Kidney (tissue), 14 donors: ENCODE data around the gene SAMD8. TPM values are rescaled to one million over a fixed set of nuclear protein-coding genes. Genes with fewer than 3 reads are reported as not detected.

Source experiments
- DNase-seq, 5 donors: peaks; one replicate each; pipeline ENCODE4 v3.0.0-alpha.2; 2013 to 2020
- FAIRE-seq: peaks from 2 replicates; lab custom pipeline; 2012; peaks lifted over from hg19 to GRCh38; lab: Jason Lieb, UNC
- H3K27ac ChIP-seq, 2 donors: one replicate each; pipeline ENCODE4 v1.7.0; 2013; ENCODE audit warnings: low read depth in 2 of 2, low read length in 2 of 2, inconsistent platforms in 1 of 2
- H3K27me3 ChIP-seq: one replicate; pipeline ENCODE4 v1.7.1; 2013; ENCODE audit warnings: low read length, inconsistent platforms; ENCODE audit not compliant: control insufficient read depth, insufficient read depth
- H3K36me3 ChIP-seq, 3 donors: one replicate each; pipeline versions ENCODE4 v1.7.0 to v1.7.1; 2013; ENCODE audit warnings: low read length in 3 of 3, control low read depth in 1 of 3, inconsistent platforms in 1 of 3; ENCODE audit not compliant: insufficient read depth in 3 of 3, control insufficient read depth in 2 of 3
- H3K4me1 ChIP-seq, 3 donors: one replicate each; pipeline versions ENCODE4 v1.7.0 to v1.7.1; 2013; ENCODE audit warnings: low read length in 3 of 3, inconsistent platforms in 1 of 3, low read depth in 1 of 3; ENCODE audit not compliant: control insufficient read depth in 2 of 3, insufficient read depth in 2 of 3
- H3K4me3 ChIP-seq, 3 donors: one replicate each; pipeline versions ENCODE4 v1.7.0 to v1.8.1; 2013; ENCODE audit warnings: low read length in 3 of 3, control low read depth in 1 of 3, inconsistent platforms in 1 of 3
- H3K9ac ChIP-seq, 3 donors: one replicate each; pipeline versions ENCODE4 v1.7.0 to v1.7.1; 2013; ENCODE audit warnings: low read length in 3 of 3, control low read depth in 1 of 3, inconsistent platforms in 1 of 3
- H3K9me3 ChIP-seq, 3 donors: one replicate each; pipeline versions ENCODE4 v1.7.0 to v1.7.1; 2013; ENCODE audit warnings: low read length in 3 of 3, control low read depth in 1 of 3, inconsistent platforms in 1 of 3; ENCODE audit not compliant: control insufficient read depth in 2 of 3, insufficient read depth in 1 of 3
- CTCF ChIP-seq: IDR thresholded peaks from 3 replicates; pipeline ENCODE4 v1.5.1; 2012; ENCODE audit warnings: mild to moderate bottlenecking, moderate library complexity, borderline replicate concordance; ENCODE audit not compliant: insufficient read depth; ENCODE audit errors: extremely low read depth
- intact Hi-C: fragments of 100-400 bp; cut with DNase I; formaldehyde crosslinking; loops from one replicate; pipeline ENCODE4 v1.11.1; 2022
- polyA plus RNA-seq: library from polyadenylated mRNA; stranded (reverse); fragments of 350-450 nt; fragmentation: Illumina TruSeq; extraction: RNeasy Lipid Tissue Mini Kit (QIAGEN cat#74804); gene quantifications from one replicate; pipeline ENCODE4 v1.2.3, GENCODE V29; 2014; ENCODE audit warnings: low read depth, low replicate concordance; ENCODE audit not compliant: insufficient read depth
- total RNA-seq: library from RNA; stranded (reverse); fragmentation: NEBNext Ultra II Directional; extraction: Animal tissue kit (Norgen Biotek cat#: 25700); gene quantifications from one replicate; pipeline ENCODE4 v1.2.1, GENCODE V29; 2021
- donor health status: control.
- donor health status: control.
- donor health status: control.
- donor health status: control.
- donor health status: control.
- donor health status: DM: yes; HTN: yes; CAD: no.
- donor health status: Normal renal cell carcinoma (clear cell type).

The SAMD8 gene
- total and polyA plus RNA-seq, 2 donors from 2014 or later, result 5.3 to 20.5 TPM

- Histone ChIP-seq H3K4me1 (no peaks in the 10 kb centered on the region), H3K9ac (no peak overlapping the region), H3K27ac (no peak overlapping the region), H3K4me3 (no peak overlapping the region), H3K36me3 (no peaks in the 10 kb centered on the region), H3K27me3 (no peaks in the 10 kb centered on the region), H3K9me3 (no peaks in the 10 kb centered on the region)
- intact Hi-C loops, result no loop called here
- DNase-seq (no peak), FAIRE-seq (no peak)
- TF ChIP-seq CTCF, result no peak
These were observed 42.9 kb upstream of the SAMD8 start for GRCh38 chr10:75068523-75068922.

- H3K27me3 ChIP-seq, result no peaks in the 10 kb centered on the region
- H3K9me3 ChIP-seq, result no peaks in the 10 kb centered on the region
- no peaks in the 10 kb centered on the region for H3K36me3 ChIP-seq
- FAIRE-seq (no peak), DNase-seq (no peak)
- no peak overlapping the region for H3K9ac ChIP-seq
- H3K4me3 ChIP-seq, result no peak overlapping the region
- intact Hi-C loops, result no loop called here
- no peak overlapping the region for H3K27ac ChIP-seq
- H3K4me1 ChIP-seq, result no peaks in the 10 kb centered on the region
- TF ChIP-seq CTCF, result no peak
These were observed 41.0 kb upstream of the SAMD8 start for GRCh38 chr10:75070476-75070875.

- Histone ChIP-seq H3K36me3 (no peaks in the 10 kb centered on the region), H3K4me1 (no peaks in the 10 kb centered on the region), H3K9ac (no peak overlapping the region), H3K4me3 (no peak overlapping the region), H3K9me3 (no peaks in the 10 kb centered on the region), H3K27ac (no peak overlapping the region), H3K27me3 (no peaks in the 10 kb centered on the region)
- DNase-seq, result peak in 4 of 5 donors; percentile 59 to 82 (median 74)
- FAIRE-seq, result no peak
- TF ChIP-seq CTCF, result no peak
- intact Hi-C loops, result no loop called here
These were observed 40.5 kb upstream of the SAMD8 start for GRCh38 chr10:75070961-75071428.

- Histone ChIP-seq H3K36me3 (no peaks in the 10 kb centered on the region), H3K9ac (no peak overlapping the region), H3K27me3 (no peaks in the 10 kb centered on the region), H3K4me1 (no peaks in the 10 kb centered on the region), H3K9me3 (no peaks in the 10 kb centered on the region), H3K27ac (no peak overlapping the region), H3K4me3 (no peak overlapping the region)
- intact Hi-C loops, result no loop called here
- FAIRE-seq, result no peak
- TF ChIP-seq CTCF, result no peak
- DNase-seq, result no peak
These were observed 39.7 kb upstream of the SAMD8 start for GRCh38 chr10:75071756-75072155.
